Activated CD4-positive, alpha-beta T cell treated with anti-CD3 and anti-CD28 coated beads, Interleukin-2, amount 50 U/mL, for 24 hours (primary cell): ENCODE measurements around the gene DNAH7.
A peak's percentile ranks its signal among the peaks of the same experiment; 100 is the strongest.
"Not testable (repeated sequence)": the region's sequence is repeated elsewhere in the genome, so short reads cannot be mapped to it uniquely, and the experiment has no call there.

Experiments used
- DNase-seq, 2 donors: peaks; one replicate each; pipeline ENCODE4 v3.0.0-alpha.2; 2020; ENCODE audit warnings: low read depth in 1 of 2, low spot score in 1 of 2

The DNAH7 gene

DNA sequence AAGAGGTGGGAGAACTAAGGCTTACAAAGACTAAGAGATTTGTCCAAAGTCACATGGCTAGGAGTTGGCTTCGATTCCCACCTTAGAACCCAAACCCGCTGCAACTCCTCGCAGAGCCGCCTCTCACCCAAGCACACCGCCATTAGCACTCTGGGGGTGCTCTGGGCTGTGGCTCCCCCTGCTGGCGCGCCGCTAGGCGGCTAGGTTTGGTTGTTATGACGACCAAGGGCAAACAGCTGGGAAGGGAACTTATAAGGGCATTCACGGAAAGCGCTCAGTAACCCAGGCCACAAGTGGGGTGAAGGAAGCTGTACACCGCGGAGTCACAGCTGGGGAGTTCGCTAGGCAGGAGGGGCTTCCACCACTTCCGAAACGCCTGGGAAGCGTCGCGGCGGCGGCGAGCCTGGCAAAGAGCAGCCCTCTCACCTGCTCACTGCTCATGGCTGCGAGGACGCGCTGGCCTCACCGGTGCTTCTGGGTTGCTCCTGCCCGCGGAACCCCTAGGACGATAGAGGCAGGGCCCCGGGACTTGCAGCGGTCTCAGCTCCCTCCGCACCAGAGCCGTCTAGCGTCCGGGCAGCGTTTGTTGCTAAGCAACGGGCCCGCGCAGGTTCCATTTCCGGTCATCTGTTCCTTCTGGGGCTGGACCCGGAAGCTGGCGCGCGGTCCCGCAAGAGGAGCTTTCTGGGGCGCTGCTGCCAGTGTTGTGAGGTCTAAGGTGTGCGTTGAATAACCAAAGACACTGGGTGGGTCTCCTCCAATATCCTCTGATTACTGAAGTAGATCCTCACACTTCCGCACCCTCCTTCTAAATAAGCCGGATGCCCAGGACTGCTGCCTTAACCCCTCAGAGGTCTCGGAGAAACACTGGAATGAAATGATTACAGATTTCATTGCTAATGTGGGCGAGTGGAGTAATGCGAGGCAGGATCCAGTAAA lies at the start of gene DNAH7:
Gene DNAH7, minus strand, starts transcription at position 567 of the 939 bp plus-strand sequence. Its CDS starts 126 bp downstream, at position 441.
- peak; percentile 71 to 84 for DNase-seq

DNA sequence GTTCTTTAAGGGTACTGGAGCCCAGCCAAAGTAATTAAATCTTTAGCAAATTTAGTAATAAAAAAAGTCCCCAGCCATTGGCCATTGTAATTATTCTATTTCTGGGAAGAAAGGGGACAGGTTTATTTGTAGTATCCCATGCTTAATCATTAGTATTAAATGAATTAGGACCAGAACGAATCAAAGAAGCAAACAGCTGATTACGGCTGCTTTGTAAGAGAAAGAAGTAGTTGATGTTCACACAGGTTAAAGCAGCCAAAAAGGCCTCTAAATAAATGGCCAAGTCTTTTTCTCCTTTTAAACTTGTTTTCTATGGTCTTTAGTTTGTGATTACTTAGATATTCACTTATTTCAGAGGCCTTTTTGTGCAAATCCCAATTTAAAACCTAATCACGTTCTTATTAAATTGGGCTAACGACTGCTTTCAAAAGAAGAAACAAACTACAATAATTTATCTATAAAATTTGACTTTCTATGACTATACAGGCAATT lies 48.6 kb upstream of the DNAH7 start:
- DNase-seq = no peak

DNA sequence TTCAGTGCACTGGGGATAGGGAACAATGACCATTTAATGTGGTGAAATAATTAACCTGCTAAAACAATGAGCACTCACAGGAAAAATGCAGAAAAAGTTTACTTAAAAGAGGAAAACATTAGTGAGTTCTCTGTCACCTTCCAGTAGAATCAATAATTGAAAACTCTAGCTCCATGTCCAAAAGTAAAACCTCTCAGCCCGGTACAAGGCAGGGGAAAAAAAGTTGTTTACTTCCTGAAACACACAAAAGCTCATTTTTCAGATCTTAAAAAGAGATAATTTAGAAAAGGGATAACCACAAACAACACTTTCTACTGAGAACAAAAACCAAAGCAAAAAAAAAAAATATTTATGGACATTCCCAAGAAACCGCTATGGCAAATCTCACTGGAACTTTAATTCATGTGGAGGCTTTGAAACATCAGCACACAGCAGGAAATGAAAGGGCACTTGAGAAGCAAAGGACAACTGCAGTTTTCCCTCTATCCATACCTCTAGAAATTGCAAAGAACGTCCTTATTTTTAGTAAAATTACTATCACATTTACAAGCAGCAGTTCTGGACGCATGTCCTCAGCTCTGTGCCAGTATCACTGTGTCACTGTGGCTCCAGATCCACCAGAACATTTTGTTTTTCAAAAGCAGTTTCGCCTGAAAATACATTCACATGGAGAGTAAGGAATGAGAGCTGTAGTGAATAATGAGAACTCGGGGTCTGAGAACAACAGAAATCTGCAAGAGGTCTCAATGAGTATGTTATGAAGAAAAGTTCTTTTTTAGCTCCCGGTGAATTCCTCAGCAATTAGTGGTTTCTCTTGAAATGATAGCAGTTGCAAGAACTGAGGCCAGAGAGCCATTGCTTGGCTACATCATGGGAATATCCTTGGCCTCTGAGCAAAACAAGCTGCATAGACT lies 44.7 kb upstream of the DNAH7 start:
- no peak for DNase-seq

DNA sequence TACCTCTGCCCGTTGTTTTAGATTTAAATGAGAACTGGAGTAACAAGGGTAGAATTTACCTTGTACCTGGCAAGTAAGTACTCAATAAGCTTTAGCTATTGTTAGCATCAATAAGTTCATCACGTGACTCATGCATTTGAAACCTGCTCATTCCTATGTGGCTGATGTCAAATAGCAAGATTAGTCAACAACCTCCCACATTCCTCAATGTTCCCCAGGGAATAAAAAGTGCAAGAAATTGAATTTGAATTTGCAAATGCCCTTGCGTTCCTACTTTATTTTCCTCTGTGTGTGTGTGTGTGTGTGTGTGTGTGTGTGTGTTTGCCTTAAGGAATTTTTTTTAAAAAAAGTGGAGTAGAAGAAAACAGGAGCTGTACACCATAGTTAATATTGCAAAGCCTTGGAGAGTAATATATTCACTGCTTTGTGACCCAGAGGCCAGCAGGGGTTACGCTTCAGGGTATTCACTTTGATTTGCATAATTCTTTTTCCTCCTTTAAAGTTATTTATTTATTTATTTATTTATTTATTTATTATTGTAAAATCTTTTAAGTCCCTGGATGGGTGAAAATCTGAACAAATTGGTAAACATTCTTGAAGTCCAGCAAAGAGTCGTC lies 43.9 kb upstream of the DNAH7 start:
- no peak for DNase-seq

DNA sequence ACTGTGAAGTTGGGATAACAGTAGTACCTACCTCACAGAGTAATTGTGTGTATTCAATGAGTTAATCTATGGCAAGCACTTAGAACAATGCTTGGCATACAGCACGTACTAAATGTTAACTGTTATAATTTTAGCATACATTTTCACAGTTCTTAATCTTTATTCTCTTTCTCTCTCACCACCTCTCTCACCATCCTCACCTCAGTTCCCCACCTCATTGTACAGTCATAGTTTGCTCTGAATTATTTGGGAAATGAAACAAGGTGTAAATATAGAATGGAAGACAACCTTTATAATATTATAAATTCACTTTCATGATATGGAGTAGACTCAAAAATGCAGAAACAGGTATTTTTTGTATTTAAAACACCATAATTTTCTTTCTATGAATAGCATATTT lies 40.0 kb upstream of the DNAH7 start:
- DNase-seq = no peak

DNA sequence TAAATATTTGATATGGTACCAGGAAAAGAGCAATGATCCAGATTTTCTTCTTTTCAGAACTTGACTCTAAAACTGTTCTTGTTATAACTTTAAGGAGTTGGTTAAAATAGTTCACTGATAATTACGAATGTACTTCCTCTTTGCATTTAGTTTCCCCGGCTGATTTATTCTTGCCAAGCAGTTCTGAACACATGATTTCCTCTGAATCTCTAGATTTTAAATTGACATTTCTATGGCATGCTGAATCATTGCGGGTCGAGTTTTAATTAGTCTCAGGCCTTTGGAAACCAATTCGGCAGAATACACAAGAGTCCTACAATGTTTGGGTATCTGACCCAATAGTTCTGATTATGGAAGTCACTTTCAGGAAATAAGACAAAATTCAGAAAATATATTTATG lies 37.3 kb upstream of the DNAH7 start:
- no peak for DNase-seq

DNA sequence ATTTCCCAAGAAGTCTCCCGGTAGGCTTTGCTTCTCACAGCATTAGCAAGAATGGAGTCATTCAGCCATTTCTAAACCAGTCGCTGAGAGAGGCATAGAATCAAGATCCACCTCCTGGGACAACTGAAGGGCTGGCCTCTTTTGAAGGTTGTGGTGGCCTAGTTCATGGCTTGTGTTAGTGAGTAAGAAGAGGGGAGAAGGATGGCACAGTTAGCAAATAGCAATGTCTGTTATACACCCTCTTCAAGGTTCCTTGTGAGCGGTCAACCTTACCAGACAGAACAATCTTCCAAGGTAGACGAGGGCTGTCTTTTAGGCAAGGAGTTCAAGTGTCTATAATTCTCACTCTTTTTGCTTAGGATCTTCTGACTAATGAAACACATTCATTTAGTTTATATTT lies 35.4 kb upstream of the DNAH7 start:
- no peak for DNase-seq

DNA sequence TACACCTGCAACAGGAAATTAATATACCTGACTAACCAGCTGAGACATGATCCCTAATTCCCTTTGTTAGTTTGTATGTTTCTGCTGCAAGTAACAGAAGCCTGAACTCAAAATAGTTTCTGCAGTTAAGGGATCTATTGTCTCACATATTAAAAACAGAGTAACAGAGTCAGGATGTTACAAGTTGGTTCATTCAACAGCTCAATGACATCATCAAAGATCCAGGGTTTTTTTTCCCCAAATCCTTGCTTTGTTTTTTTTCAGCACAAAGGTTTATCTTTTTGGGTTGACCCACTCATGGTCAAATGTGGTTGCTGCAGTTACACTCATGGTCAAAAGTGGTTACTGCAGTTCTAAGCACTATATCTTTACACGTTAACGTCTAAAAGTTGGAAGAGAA lies 35.0 kb upstream of the DNAH7 start:
- no peak for DNase-seq

DNA sequence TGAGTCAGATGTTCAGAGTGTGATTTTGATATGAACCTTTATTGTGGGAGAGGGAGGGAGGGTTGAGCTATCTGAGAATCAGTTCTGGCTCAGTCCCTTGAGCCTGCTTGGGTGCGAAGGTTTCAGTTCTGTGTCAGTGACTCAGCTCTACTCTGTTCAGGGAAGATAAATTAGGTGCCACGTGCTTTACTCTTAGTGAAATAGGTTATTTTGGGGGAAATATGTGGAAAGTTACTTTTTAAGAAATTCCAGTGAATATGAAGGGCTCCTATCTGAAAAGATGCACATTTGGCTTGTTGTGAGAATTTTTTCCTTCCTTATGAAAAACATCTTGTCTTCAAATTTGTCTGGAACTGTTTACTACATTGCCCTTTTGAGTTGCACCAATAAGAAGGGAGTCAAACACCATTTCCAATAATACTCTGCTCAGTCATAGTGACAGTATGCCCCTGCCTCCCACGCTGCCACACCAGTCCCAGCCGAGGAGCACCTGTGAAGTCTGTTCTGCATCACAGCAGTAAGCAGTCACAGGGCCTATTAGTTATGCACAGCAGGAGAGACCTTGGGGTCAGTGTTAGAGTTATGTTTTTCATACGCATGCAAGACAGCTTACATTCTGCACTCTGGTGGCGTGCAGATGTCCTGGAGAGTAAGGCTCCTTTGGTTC lies 32.8 kb upstream of the DNAH7 start:
- peak in 1 of 2 donors; percentile 40 for DNase-seq

DNA sequence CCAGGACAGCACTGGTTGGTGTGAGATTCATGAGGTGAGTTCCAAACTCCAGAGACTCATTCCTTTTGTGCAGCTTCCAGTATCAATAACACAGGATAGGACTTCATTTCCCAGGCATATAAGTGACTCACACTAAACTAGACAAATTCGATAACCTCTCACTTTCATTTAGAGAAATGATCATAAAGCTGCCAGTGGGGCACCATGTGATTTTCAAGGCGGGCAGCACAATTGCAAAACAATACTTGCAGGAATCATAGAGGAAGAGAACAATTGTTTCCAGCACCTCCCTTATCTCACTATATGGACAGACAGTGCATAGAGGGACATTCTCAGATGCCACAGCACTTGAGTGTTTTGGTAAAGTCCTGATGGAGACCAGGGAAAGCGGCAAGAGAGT lies 31.3 kb upstream of the DNAH7 start:
- no peak for DNase-seq

DNA sequence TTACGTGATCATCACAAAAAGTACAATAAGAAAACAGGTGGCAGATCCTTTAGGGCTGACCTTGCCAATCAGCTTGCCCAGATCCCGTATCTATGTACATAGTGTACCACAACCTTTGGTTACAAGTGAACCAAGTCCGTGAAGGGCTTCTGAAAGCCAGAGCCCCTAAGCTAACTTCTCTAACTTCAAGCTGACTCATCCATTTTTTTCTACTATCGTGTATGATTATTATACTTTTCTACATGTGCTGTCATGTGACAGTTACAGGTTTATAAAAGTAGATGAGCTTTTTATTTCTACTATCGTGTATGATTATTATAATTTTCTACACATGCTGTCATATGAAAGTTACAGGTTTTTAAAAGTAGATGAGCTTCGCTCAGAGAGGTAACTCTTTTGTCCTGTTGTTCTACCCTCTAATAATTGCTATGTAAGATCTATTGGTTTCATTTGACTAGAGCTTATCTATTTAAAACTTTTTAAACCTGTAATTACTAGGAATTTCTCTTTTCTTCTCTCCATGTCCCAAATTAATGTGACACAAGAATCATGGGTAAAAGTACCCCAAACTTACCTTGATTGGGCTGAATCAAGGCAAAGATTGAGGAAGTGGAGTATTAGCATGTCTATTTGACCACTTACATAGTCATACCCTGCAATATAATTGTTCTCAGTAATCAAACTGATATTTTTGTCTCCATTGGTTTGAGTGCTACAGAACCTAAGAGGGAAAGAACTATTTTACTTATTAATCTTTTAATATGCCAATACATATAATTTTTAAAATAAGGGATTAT lies 29.4 kb upstream of the DNAH7 start:
- DNase-seq = no peak

DNA sequence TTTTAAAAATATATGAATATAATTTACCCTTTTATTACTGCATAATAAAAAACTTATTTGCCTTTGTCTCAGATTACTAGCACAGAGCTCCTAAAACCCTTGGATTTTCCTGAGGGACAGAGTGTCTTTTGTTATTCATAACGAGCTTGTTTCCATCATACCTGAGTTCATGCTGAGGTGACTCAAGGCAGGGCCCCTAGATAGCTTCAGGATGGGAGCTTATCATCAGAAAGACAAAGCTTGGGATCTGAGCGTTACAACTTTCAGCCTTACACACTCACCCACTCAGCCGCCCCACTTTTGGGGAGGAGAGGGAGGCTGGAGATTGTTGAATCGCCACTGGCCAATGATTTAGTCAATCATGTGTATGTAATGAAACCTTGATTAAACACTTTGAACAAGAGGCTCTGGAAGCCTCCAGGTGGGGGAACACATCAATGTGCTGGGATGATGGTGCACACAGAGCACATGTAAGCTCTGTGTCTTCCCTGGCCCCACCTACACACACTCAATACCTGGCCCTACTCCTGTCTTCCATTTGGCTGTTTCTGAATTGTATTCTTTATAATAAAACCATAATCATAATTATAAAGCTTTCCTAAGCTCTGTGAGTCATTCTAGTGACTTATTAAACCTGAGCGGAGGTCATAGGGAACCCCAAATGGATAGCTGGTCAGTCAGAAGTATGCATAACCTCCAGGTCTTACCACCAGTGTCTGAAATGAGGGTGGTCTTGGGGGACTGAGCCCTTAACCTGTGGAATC lies 28.5 kb upstream of the DNAH7 start:
- no peak for DNase-seq

DNA sequence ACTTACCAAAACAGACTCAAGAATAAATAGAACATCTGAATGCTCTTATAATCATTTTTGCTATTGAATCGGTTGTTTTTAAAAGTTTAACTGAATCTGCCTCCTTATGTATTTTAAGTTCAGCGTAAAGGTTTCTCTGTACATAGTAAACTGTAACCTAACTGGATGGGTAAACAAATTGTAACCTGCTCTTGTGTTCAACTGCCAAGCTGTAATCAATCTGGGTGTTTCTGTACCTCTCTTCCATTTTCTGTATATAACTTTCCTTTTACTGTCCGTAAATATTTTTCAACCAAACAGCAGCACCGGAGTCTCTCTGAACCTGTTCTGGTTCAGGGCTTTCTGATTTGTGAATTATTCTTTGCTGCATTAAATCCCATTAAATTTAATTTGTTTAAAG lies 27.6 kb upstream of the DNAH7 start:
- no peak for DNase-seq

DNA sequence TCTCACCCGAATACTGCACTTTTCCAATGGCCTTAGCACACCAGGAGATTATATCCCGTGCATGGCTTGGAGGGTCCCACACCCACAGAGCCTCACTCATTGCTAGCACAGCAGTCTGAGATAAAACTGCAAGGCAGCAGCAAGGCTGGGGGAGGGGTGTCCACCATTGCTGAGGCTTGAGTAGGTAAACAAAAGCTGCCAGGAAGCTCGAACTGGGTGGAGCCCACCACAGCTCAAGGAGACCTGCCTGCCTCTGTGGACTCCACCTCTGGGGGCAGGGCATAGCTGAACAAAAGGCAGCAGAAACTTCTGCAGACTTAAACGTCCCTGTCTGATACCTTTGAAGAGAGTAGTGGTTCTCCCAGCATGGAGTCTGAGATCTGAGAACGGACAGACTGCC lies 20.8 kb upstream of the DNAH7 start:
- not testable (repeated sequence) for DNase-seq

DNA sequence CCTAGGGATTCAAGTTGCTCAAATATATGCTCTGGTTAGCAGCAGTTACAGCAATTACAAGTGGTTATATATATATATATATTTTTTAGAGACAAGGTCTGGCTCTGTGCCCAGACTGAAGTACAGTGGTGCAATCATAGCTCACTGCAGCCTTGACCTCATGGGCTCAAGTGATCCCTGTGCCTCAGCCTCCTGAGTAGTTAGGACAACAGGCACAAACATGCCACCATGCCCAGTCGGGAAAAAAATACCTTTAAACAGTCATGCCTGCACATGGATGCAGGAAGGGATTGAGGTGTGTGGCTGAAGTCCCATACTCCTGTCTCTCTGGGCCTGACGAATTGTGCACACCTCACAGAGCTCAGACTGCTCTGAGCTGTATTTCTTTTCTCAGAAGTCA lies 19.6 kb upstream of the DNAH7 start:
- no peak for DNase-seq

DNA sequence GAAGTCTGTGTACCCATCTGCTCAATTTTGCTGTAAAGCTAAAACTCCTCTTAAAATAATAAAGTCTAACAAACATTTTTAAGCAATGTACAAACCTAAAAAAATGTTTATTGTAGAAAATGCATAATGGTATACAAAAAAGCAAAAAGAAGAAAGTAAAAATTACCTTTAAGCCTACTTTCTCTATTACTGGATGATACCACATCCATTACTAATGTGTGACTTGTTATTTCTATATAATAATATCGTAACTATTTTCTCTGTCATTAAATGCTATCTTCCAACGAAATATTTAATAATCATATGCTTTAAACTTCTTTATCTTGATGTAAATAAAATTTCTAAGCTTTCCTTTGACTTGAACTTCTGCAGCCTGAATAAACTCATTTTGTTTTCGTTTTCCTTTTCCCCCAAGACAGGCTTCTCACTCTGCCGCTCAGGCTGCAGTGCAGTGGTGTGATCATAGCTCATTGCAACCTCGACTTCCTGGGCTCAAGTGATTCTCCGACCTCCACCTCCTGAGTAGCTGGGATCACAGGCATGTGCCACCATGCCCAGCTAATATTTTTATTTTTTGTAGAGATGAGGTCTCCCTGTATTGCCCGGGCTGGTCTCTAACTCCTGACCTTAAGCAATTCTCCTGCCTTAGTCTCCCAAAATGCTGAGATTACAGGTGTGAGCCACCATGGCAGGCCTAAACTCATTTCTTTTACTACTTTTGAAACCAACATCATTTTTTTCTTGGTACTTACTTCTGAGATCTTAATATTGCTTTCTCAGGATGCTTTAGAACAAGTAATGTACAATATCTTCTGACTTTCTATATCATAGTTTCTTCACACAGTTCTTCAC lies 18.1 kb upstream of the DNAH7 start:
- no peak for DNase-seq

DNA sequence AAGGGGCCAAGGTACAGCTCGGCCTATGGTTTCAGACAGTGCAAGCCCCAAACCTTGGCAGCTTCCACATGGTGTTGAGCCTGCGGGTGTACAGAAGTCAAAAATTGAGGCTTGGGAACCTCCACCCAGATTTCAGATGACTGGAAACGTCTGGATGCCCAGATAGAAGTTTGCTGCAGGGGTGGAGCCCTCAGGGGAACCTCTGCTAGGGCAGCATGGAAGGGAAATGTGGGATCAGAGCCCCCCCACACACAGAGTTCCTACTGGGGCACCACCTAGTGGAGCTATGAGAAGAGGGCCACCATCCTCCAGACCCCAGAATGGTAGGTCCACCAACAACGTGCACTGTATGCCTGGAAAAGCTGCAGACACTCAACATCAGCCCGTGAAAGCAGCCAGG lies 15.0 kb upstream of the DNAH7 start:
- no peak for DNase-seq

DNA sequence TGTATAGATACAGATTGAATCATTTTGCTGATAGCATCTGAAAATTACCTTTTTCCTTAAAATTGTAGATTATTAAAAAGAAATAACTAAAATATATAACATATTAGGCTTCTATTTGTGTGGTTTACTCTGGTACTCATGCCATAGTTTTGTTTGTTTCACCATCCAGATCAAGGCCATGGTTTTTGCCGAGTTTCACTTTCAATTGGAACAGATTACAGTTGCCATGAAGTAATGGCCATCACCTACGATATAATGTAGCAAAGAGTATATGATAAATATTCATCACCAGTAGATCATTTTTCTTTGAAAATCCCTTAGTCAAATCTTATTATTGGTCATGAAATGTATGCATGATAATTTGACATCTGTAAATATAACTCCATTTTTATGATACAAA lies 11.9 kb upstream of the DNAH7 start:
- no peak for DNase-seq
